Fibroblast of villous mesenchyme (primary cell): ENCODE measurements around the gene NR1I2. TPM values are rescaled to one million over a fixed set of nuclear protein-coding genes. Genes with fewer than 3 reads are reported as not detected.

Source experiments
- DNase-seq: peaks from one replicate; pipeline ENCODE4 v3.0.0-alpha.2; 2010; ENCODE audit warnings: low read depth
- H3K4me3 ChIP-seq: 2 replicates; pipeline ENCODE4 v1.5.1; 2011; ENCODE audit warnings: low read depth, mild to moderate bottlenecking, low read length
- CTCF ChIP-seq: IDR thresholded peaks from 2 replicates; pipeline ENCODE4 v1.5.1; 2012; ENCODE audit warnings: low read depth, mild to moderate bottlenecking, low read length; ENCODE audit not compliant: insufficient read depth
- total RNA-seq: library from RNA; depleted of rRNA; stranded (reverse); fragments of >200 nt; gene quantifications from 2 replicates; pipeline ENCODE4 v1.2.3, GENCODE V29; 2012

Gene NR1I2
- total RNA-seq, result under 0.01 TPM in 2 replicates

DNA sequence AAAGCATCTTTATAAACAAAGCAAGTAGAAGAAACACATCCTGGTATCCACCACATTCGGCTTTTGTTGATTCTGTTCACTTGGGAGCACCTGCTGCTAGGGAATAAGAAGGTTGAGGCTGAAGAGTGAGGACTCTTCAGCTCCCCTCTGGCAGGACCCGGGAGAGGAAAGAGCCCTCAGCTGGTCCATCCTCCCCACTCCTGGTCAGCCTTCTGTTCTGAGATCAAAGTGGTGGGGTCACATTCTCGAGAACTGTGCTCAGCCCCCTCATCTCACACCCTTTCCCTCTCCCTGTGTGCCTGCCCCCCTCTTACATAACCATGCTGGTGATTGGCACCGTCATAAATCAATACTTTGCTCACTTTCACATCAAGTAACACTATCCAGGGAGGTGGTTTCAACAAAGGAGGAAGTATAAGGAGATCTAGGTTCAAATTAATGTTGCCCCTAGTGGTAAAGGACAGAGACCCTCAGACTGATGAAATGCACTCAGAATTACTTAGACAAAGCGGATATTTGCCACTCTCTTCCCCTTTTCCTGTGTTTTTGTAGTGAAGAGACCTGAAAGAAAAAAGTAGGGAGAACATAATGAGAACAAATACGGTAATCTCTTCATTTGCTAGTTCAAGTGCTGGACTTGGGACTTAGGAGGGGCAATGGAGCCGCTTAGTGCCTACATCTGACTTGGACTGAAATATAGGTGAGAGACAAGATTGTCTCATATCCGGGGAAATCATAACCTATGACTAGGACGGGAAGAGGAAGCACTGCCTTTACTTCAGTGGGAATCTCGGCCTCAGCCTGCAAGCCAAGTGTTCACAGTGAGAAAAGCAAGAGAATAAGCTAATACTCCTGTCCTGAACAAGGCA, at the start of gene NR1I2:
NR1I2 (plus strand) TSS at position 772 of the 869 bp plus-strand sequence.
- no peak for TF ChIP-seq CTCF
- no peak within 1 kb of the TSS for H3K4me3 ChIP-seq
- DNase-seq, result no peak

GRCh38 chr3:119733812-119734211, 48.1 kb upstream of the NR1I2 start:
- no peak overlapping the region for H3K4me3 ChIP-seq
- DNase-seq, result no peak
- TF ChIP-seq CTCF, result no peak

GRCh38 chr3:119738741-119739140, 43.2 kb upstream of the NR1I2 start:
- DNase-seq, result no peak
- TF ChIP-seq CTCF, result no peak
- H3K4me3 ChIP-seq, result no peak overlapping the region

DNA sequence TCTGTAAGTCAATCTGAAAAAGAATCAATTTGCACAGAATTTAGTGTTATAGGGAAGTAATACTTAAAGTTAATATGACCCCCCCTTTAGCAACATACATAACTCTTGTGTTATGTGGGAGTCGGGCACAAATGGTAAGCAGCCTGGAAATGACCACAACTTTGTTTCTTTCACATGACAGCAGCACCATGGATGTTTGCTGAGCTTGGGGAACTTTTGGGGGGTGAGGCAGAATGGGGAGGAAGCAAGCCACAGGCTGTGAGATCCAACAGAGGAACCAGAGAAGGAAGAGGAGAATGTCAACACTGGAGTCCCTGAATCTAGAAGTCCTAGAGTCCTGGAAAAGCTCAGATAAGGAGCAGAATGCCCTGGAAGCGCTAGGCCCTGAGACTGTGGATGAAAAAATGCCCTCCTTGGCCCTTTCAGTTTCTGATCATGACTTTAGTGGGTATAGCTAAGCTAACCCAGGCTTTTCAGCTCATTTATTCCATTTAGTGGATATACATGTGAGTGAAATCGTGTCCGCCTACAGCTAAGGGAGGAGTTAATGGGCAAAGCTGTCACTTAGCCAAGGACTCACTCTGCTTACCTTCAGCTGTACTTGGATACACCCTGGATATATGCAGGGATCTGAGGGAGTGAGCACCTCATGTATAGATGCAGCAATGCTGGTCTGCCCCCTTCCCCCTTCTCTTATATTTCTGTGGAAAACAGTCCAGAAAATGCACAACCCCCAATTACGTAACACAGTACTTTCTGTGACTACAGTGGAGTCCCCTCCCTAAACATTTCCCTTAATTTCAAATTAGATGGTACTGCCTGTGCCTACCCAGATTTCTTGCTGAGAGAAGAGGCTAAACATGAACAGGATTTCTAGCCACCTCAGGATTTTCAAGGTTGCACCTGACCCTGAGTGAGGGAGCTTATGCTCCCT, 40.0 kb upstream of the NR1I2 start:
- no peak for DNase-seq
- no peak overlapping the region for H3K4me3 ChIP-seq
- no peak for TF ChIP-seq CTCF

DNA sequence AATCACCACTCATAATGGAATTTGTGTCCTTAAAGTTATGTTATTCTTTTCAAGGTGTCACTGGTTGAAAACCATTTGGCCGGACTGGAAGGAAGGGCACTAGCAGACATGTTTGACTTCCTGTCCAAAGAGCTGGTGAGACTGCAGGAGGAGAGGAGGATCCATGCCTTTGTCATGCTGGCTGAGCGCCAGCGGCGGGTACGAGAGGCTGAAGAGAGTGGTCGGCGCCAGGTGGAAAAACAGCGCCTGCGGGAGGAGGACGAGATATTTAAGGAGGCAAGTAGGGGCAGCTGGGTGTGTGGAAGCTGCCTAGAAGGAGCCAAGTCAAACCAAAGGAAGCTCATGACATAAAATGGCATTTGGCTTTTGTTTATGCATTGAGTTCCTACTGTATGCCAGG, 38.0 kb upstream of the NR1I2 start:
- no peak for TF ChIP-seq CTCF
- H3K4me3 ChIP-seq, result no peak overlapping the region
- DNase-seq, result no peak

- DNase-seq, result no peak
- TF ChIP-seq CTCF, result no peak
Observed at GRCh38 chr3:119745942-119746341, 36.0 kb upstream of the NR1I2 start.

More at GRCh38 chr3:119745942-119746341, 36.0 kb upstream of the NR1I2 start:
- H3K4me3 ChIP-seq, result no peak overlapping the region
